ENCODE measurements around the gene BLTP1.
"Not testable (repeated sequence)": the region's sequence is repeated elsewhere in the genome, so short reads cannot be mapped to it uniquely, and the experiment has no call there.

The BLTP1 gene, protein sequence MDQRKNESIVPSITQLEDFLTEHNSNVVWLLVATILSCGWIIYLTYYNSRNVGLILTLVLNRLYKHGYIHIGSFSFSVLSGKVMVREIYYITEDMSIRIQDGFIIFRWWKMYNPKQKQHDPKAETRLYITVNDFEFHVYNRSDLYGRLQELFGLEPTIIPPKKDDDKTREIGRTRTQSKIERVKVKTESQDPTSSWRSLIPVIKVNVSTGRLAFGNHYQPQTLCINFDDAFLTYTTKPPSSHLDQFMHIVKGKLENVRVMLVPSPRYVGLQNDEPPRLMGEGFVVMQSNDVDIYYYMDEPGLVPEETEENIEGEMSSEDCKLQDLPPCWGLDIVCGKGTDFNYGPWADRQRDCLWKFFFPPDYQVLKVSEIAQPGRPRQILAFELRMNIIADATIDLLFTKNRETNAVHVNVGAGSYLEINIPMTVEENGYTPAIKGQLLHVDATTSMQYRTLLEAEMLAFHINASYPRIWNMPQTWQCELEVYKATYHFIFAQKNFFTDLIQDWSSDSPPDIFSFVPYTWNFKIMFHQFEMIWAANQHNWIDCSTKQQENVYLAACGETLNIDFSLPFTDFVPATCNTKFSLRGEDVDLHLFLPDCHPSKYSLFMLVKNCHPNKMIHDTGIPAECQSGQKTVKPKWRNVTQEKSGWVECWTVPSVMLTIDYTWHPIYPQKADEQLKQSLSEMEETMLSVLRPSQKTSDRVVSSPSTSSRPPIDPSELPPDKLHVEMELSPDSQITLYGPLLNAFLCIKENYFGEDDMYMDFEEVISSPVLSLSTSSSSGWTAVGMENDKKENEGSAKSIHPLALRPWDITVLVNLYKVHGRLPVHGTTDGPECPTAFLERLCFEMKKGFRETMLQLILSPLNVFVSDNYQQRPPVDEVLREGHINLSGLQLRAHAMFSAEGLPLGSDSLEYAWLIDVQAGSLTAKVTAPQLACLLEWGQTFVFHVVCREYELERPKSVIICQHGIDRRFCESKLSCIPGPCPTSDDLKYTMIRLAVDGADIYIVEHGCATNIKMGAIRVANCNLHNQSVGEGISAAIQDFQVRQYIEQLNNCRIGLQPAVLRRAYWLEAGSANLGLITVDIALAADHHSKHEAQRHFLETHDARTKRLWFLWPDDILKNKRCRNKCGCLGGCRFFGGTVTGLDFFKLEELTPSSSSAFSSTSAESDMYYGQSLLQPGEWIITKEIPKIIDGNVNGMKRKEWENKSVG (N-terminal part only)

DNA sequence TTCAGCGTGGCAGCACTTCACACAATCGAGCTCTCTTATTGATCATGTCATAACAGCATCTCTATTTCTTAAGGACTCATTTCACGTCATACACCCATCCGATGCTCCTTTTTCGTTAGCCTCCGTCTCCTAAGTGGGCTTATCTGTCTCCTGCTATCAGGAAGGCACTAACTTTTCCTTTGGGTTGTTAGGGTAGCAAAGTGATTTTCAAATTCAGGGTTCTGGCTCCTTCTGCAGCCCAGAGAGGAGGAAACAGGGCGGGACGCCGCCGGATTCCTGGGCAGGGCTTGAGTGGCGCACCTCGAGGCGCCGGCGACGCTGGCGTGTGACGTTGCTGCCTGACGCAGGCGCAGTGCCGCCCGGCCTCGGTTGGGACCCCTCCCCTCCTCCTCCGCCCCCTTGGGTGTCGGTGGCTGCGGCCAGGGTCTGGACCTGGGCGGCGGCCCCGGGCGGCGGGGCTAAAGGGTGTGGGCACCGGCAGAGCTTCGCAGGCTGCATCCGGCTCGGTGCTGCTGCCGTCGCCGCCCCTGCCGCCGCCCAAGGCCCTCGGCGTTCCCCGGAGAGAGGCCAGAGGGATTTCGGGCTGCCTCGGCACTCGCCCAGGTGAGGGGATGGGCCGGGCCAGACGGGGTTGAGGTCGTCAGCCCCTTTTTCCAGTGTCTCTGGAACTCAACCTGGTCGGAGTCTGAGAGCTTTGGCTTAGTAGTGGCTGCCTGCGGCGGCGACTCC is at the start of gene BLTP1:
Gene BLTP1 (plus strand): TSS at position 350 of the 729 bp plus-strand sequence. CDS start 18,317 bp downstream, outside the sequence.
- Histone ChIP-seq H3K27ac (ENCODE audit: low read length) (peak within 1 kb of the TSS; percentile 97), H3K9me3 (ENCODE audit: control insufficient read depth in 1 of 2, low read length in 2 of 2) (no peaks in the 10 kb centered on the region), H3K4me3 (ENCODE audit: low read depth in 1 of 2, low read length in 2 of 2) (peak within 1 kb of the TSS; percentile 83 to 95), H3K27me3 (ENCODE audit: low read depth, low read length) (no peaks in the 10 kb centered on the region), H3K4me1 (ENCODE audit: control insufficient read depth in 1 of 2, insufficient read depth in 2 of 2, low read length in 2 of 2) (peaks cover 6 to 18% of the 10 kb centered on the region in 2 donors), H3K36me3 (ENCODE audit: control insufficient read depth in 1 of 2, insufficient read depth in 2 of 2, low read length in 2 of 2) (no peaks in the 10 kb centered on the region)

DNA sequence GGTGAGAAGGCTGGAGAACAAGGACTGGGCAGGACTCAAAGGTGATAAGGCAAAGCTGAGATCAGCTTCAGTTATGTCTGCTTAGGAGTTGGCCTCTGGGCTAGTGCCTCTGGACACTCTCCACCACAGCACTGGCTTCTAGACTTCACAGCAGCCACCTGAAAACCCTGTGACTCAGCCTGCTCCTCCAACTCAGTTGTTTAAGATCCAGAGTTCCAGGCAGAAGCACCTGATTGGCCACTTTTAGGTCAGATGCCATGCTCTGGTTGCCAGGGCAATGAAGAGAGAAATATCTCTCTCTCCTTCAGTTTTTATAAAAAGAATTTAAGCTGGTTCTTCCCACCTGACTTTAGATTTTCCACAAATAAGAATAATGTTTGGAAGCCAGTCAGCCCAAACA is 47.9 kb upstream of the BLTP1 start:
- no peaks in the 10 kb centered on the region for H3K4me1 ChIP-seq (ENCODE audit: control insufficient read depth in 1 of 2, insufficient read depth in 2 of 2, low read length in 2 of 2)
- H3K36me3 ChIP-seq (ENCODE audit: control insufficient read depth in 1 of 2, insufficient read depth in 2 of 2, low read length in 2 of 2): no peaks in the 10 kb centered on the region
- no peak overlapping the region for H3K4me3 ChIP-seq (ENCODE audit: low read depth in 1 of 2, low read length in 2 of 2)
- H3K9me3 ChIP-seq (ENCODE audit: control insufficient read depth in 1 of 2, low read length in 2 of 2): no peaks in the 10 kb centered on the region
- H3K27ac ChIP-seq (ENCODE audit: low read length): no peak overlapping the region
- H3K27me3 ChIP-seq (ENCODE audit: low read depth, low read length): no peaks in the 10 kb centered on the region

DNA sequence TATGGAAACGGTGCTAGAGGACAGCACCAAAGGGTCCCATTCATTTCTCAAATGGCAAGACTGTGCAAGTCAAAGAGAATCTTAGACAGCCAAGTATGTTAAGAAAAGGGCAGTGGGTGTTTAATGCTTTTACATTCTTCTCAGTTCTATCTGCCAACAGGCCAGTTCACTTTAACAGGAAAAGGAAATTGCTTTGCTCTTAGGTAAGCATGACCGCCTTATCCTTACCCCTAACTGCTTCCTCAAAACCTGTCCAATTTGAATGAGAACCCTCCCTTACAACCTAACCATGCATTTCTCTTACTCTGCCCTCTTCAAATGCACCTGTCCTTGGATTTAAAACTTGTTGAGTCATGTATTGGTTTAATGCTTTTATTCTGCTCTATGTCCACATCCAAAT is 44.5 kb upstream of the BLTP1 start:
- no peak overlapping the region for H3K27ac ChIP-seq (ENCODE audit: low read length)
- H3K36me3 ChIP-seq (ENCODE audit: control insufficient read depth in 1 of 2, insufficient read depth in 2 of 2, low read length in 2 of 2): no peaks in the 10 kb centered on the region
- H3K27me3 ChIP-seq (ENCODE audit: low read depth, low read length): no peaks in the 10 kb centered on the region
- H3K4me1 ChIP-seq (ENCODE audit: control insufficient read depth in 1 of 2, insufficient read depth in 2 of 2, low read length in 2 of 2): no peaks in the 10 kb centered on the region
- no peak overlapping the region for H3K4me3 ChIP-seq (ENCODE audit: low read depth in 1 of 2, low read length in 2 of 2)
- no peaks in the 10 kb centered on the region for H3K9me3 ChIP-seq (ENCODE audit: control insufficient read depth in 1 of 2, low read length in 2 of 2)

DNA sequence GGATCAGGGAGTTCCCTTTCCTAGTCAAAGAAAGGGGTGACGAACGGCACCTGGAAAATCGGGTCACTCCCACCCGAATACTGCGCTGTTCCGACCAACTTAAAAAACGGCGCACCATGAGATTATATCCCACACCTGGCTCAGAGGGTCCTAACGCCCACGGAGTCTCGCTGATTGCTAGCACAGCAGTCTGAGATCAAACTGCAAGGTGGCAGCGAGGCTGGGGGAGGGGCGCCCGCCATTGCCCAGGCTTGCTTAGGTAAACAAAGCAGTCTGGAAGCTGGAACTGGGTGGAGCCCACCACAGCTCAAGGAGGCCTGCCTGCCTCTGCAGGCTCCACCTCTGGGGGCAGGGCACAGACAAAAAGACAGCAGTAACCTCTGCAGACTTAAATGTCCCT is 41.8 kb upstream of the BLTP1 start:
- H3K27me3 ChIP-seq (ENCODE audit: low read depth, low read length); H3K4me3 ChIP-seq (ENCODE audit: low read depth in 1 of 2, low read length in 2 of 2); H3K27ac ChIP-seq (ENCODE audit: low read length); H3K36me3 ChIP-seq (ENCODE audit: control insufficient read depth in 1 of 2, insufficient read depth in 2 of 2, low read length in 2 of 2); H3K4me1 ChIP-seq (ENCODE audit: control insufficient read depth in 1 of 2, insufficient read depth in 2 of 2, low read length in 2 of 2); H3K9me3 ChIP-seq (ENCODE audit: control insufficient read depth in 1 of 2, low read length in 2 of 2): not testable (repeated sequence)

DNA sequence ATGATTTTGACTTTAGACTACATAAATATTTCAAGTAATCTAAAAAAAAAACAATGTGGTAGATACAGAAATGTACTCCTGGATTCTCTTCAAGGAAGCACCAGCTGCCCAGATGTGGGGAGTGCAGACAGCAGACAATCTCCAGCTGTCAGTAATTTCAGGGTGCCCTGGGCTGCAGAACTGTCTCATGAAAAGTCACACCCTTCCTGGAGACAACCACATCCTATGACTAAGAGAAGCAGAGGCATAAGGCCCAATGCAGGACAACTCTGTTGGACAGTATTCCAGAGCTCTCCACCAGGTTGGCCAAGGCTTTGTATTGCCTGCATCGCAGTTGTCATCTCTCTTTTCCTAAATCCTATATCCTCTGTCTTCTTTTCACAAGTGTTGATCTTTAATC is 34.4 kb upstream of the BLTP1 start:
- Histone ChIP-seq H3K36me3 (ENCODE audit: control insufficient read depth in 1 of 2, insufficient read depth in 2 of 2, low read length in 2 of 2) (no peaks in the 10 kb centered on the region), H3K4me1 (ENCODE audit: control insufficient read depth in 1 of 2, insufficient read depth in 2 of 2, low read length in 2 of 2) (no peaks in the 10 kb centered on the region), H3K27me3 (ENCODE audit: low read depth, low read length) (no peaks in the 10 kb centered on the region), H3K27ac (ENCODE audit: low read length) (no peak overlapping the region), H3K4me3 (ENCODE audit: low read depth in 1 of 2, low read length in 2 of 2) (no peak overlapping the region), H3K9me3 (ENCODE audit: control insufficient read depth in 1 of 2, low read length in 2 of 2) (no peaks in the 10 kb centered on the region)

DNA sequence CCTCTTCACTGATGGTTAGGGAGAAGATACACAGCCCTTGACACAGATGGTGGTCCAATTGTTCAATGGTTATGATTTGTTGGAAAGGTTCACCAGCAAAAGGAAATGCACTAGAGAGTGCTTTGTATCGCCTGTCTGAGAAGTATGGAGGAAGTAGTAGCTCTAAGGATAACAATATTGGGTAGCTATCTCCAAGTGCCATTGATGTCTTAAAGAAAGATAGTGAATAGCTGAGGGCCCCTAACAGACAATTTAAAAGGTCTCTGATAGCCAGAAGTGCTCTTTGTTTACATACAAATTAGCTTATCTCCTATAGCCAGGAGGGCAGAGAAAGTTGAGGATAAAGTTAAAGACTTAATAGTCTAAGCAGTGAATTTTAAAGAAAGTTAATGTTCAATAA is 33.9 kb upstream of the BLTP1 start:
- no peak overlapping the region for H3K27ac ChIP-seq (ENCODE audit: low read length)
- no peak overlapping the region for H3K4me3 ChIP-seq (ENCODE audit: low read depth in 1 of 2, low read length in 2 of 2)
- H3K9me3 ChIP-seq (ENCODE audit: control insufficient read depth in 1 of 2, low read length in 2 of 2): no peaks in the 10 kb centered on the region
- no peaks in the 10 kb centered on the region for H3K36me3 ChIP-seq (ENCODE audit: control insufficient read depth in 1 of 2, insufficient read depth in 2 of 2, low read length in 2 of 2)
- no peaks in the 10 kb centered on the region for H3K4me1 ChIP-seq (ENCODE audit: control insufficient read depth in 1 of 2, insufficient read depth in 2 of 2, low read length in 2 of 2)
- H3K27me3 ChIP-seq (ENCODE audit: low read depth, low read length): no peaks in the 10 kb centered on the region

DNA sequence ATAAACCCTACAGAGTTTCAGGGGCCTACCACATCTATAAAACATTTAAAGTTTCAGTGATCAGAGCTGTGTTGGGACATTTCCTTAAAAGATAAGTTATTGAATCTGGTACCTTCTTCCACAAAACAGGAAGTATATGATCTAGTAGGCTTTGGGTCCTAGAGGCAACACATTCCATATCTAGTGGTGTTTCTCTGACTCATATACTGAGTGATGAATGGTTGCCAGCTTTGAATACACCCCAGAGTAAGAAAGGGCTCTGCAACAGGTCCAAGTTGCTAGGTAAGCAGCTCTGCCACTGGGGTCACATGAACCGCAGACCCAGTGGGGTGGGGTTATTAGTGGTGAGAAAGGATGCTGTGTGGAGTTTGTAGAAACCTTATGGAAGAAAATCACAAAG is 32.4 kb upstream of the BLTP1 start:
- Histone ChIP-seq H3K36me3 (ENCODE audit: control insufficient read depth in 1 of 2, insufficient read depth in 2 of 2, low read length in 2 of 2) (no peaks in the 10 kb centered on the region), H3K4me1 (ENCODE audit: control insufficient read depth in 1 of 2, insufficient read depth in 2 of 2, low read length in 2 of 2) (no peaks in the 10 kb centered on the region), H3K4me3 (ENCODE audit: low read depth in 1 of 2, low read length in 2 of 2) (no peak overlapping the region), H3K27me3 (ENCODE audit: low read depth, low read length) (no peaks in the 10 kb centered on the region), H3K9me3 (ENCODE audit: control insufficient read depth in 1 of 2, low read length in 2 of 2) (no peaks in the 10 kb centered on the region), H3K27ac (ENCODE audit: low read length) (no peak overlapping the region)

DNA sequence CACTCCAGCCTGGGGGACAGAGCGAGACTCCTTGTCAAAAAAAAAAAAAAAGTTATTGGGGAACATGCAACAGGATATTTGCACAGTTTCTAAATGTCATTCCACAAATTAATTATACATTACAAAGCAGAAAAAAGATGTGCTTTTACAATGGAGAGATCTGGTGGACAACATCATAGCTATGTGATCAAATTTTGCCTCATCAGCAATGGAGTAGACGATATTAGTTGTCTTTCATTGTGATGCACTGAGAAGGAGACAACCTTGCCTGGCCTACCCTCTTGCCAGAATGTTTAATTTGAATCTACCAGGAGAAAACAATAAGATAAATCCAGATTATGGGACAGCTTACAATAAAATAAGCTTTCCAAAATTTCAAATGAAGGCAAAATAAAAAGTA is 30.5 kb upstream of the BLTP1 start:
- no peaks in the 10 kb centered on the region for H3K27me3 ChIP-seq (ENCODE audit: low read depth, low read length)
- H3K4me1 ChIP-seq (ENCODE audit: control insufficient read depth in 1 of 2, insufficient read depth in 2 of 2, low read length in 2 of 2): no peaks in the 10 kb centered on the region
- no peak overlapping the region for H3K4me3 ChIP-seq (ENCODE audit: low read depth in 1 of 2, low read length in 2 of 2)
- no peaks in the 10 kb centered on the region for H3K36me3 ChIP-seq (ENCODE audit: control insufficient read depth in 1 of 2, insufficient read depth in 2 of 2, low read length in 2 of 2)
- H3K27ac ChIP-seq (ENCODE audit: low read length): no peak overlapping the region
- H3K9me3 ChIP-seq (ENCODE audit: control insufficient read depth in 1 of 2, low read length in 2 of 2): no peaks in the 10 kb centered on the region

DNA sequence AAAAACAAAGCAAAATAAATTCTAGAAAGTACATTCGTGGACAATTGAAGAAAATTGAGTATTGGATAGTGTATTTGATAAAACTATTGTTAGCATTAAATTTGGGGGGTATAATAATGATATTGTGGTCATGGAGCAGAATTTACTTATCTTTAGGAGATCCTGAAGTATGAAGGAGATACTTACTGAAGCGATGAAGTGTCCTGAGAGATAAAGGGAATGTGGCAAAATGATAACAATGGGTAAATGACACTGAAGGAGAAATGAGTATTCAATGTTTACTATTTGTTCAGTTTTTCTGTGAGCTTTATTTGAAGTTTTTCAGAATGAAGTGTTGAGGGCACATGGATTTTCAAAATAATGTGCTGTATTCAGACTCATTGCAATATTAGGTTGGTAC is 30.0 kb upstream of the BLTP1 start:
- H3K4me1 ChIP-seq (ENCODE audit: control insufficient read depth in 1 of 2, insufficient read depth in 2 of 2, low read length in 2 of 2): no peaks in the 10 kb centered on the region
- H3K27me3 ChIP-seq (ENCODE audit: low read depth, low read length): no peaks in the 10 kb centered on the region
- H3K4me3 ChIP-seq (ENCODE audit: low read depth in 1 of 2, low read length in 2 of 2): no peak overlapping the region
- H3K27ac ChIP-seq (ENCODE audit: low read length): no peak overlapping the region
- no peaks in the 10 kb centered on the region for H3K36me3 ChIP-seq (ENCODE audit: control insufficient read depth in 1 of 2, insufficient read depth in 2 of 2, low read length in 2 of 2)
- H3K9me3 ChIP-seq (ENCODE audit: control insufficient read depth in 1 of 2, low read length in 2 of 2): no peaks in the 10 kb centered on the region

DNA sequence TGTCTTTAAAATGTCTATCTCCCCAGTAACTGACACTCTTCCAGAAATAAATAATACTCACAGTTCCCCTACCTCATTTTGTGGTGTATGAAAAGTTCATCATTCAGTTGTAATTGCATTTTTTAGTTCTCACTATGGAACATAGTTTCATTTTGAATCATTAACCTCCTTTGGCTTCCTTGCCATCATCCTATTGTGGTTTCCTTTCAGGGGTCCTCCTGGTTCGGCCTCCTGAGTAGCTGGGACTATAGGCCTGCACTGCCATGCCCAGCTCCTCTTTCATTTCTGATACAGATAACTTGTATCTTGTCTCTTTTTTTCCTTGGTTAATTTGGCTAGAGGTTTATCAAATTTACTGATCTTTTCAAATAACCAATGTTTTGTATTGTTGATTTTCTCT is 23.1 kb upstream of the BLTP1 start:
- H3K9me3 ChIP-seq (ENCODE audit: control insufficient read depth in 1 of 2, low read length in 2 of 2): no peaks in the 10 kb centered on the region
- no peak overlapping the region for H3K27ac ChIP-seq (ENCODE audit: low read length)
- no peaks in the 10 kb centered on the region for H3K4me1 ChIP-seq (ENCODE audit: control insufficient read depth in 1 of 2, insufficient read depth in 2 of 2, low read length in 2 of 2)
- H3K4me3 ChIP-seq (ENCODE audit: low read depth in 1 of 2, low read length in 2 of 2): no peak overlapping the region
- H3K36me3 ChIP-seq (ENCODE audit: control insufficient read depth in 1 of 2, insufficient read depth in 2 of 2, low read length in 2 of 2): no peaks in the 10 kb centered on the region
- H3K27me3 ChIP-seq (ENCODE audit: low read depth, low read length): no peaks in the 10 kb centered on the region

Data from muscle layer of duodenum (tissue), 2 donors.